Inferior parietal cortex (tissue), 1 donor: ENCODE measurements around the gene PLXNA1.

Source experiments
- DNase-seq: peaks from one replicate; pipeline ENCODE4 v3.0.0-alpha.2; 2016; ENCODE audit errors: extremely low spot score

Gene PLXNA1

DNA sequence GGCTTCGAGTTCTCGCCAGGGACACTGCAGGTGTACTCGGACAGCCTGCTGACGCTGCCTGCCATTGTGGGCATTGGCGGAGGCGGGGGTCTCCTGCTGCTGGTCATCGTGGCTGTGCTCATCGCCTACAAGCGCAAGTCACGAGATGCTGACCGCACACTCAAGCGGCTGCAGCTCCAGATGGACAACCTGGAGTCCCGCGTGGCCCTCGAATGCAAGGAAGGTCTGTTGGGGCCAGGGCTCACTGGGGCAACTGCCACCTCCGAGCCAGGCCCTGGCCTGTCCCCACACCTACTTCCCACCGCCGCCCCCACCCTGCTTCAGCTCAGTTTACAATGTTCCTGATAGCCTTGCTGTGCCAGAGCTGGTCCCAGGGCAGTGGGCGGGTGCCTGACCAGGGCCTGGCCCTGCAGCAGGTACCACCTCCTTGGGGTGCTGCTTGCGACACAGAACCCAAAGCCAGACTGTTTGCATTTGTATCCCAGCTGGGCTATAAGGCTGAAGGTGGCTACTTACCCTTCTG lies 35.5 kb downstream of the PLXNA1 start:
- DNase-seq, result no peak

GRCh38 chr3:127019449-127019848 lies 36.5 kb downstream of the PLXNA1 start:
- DNase-seq, result no peak

GRCh38 chr3:127020543-127020942 lies 37.6 kb downstream of the PLXNA1 start:
- no peak for DNase-seq

GRCh38 chr3:127022849-127023248 lies 39.9 kb downstream of the PLXNA1 start:
- no peak for DNase-seq

DNA sequence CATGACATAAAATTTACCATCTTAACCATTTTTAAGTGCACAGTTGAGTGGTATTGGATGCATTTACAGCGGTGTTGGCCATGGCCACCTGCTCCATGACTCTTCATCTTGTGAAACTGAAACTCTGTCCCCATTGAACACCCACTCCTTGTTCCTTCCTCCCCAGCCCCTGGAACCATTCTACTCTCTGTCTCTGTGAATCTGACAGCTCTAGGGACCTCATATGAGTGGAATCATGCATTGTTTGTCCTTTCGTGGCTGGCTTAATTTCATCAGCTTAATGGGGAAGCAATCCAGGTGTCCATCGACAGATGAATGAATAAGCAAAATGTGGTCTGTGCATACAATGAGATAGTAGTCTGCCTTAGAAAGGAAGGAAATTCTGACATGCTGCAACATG lies 42.5 kb downstream of the PLXNA1 start:
- peak; percentile 9 for DNase-seq

DNA sequence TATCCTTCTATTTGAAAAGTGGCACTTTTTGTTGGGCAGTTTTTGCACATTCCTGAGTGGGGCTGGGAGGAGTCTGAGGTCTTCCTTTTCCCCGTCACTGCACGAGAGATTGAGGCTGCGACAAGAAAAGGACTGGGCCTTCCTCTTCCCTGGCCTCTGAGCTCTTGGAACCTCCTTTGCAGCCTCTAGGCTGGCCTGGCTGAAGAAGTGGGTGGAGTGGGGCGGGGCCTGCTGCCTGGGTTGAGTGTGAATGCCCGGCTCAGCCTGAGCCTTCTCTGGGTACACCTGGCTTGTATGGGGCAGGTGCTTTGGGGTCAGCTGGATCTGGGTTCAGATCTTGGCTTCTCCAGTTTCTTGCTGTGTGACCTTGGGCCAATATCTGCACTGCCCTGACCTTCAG lies 43.1 kb downstream of the PLXNA1 start:
- DNase-seq, result no peak

- DNase-seq, result no peak
Measured at GRCh38 chr3:127026661-127027060, 43.7 kb downstream of the PLXNA1 start.

DNA sequence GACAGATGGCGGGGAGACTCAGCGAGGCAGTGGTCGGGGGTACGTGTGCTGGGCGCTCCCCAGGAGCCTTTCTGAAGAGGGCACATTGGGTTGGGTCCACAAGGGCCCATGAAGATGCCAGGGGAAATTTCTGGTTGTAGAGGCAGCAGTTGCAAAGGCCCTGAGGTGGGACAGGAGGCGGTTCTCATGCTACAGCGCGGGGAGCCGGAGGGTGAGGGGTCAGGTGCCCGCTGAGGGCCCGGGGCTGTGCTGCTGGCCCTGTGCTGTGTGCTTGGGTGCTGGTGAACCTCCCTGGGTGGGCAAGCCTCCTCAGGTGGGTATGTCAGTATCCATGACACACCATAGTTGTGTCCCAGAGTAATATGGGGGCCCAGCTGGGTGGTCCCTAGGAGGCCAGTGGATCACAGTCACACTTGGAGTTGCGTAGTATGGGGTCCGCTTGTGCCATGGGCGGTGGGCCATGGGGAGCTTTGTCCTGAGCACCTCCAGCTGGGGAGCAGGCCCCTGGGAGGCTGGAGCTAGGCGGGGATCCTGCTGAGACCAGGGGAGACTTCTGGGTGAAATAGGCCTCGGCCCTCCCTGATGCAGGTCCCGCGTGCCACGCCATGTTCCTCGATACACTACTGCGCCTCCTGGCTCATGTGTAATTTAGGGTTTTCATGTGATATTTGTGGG lies 44.3 kb downstream of the PLXNA1 start:
- DNase-seq, result no peak

- no peak for DNase-seq
Measured at GRCh38 chr3:127027811-127028548, 45.1 kb downstream of the PLXNA1 start.

DNA sequence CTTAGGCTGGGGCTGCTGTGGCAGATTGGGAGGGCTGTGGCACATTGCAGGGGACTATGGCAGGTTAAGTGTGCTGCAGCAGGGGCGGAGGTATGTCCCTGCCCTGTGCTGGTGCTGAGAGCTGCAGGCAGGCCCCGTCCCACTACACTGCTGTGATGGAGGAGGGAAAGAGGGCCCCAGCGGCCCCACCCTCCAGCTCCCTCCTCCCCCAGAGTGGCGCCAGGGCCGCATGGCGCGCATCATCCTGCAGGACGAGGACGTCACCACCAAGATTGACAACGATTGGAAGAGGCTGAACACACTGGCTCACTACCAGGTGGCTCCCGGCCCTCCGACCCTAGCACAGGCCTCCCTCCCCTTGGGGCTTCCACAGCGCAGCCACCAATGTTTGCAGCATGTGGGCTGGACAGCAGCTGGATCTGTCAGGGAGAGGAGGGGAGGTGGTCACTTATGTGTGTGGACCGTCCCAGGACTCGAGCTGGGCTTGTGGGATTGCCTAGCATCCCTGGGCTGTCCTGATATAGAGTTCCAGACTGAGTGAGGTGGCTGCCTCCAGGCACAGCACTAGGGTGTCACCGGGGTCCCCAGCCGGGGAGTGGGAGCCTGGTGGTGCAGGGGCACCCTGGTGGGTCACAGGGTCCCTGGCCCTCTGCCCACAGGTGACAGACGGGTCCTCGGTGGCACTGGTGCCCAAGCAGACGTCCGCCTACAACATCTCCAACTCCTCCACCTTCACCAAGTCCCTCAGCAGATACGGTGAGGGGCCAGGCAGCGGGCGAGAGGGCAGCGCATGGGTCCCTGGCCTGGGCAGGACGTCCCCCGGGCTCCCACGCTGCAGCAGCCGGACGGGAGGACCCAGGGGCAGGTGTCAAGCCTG lies 46.1 kb downstream of the PLXNA1 start:
- DNase-seq, result no peak

DNA sequence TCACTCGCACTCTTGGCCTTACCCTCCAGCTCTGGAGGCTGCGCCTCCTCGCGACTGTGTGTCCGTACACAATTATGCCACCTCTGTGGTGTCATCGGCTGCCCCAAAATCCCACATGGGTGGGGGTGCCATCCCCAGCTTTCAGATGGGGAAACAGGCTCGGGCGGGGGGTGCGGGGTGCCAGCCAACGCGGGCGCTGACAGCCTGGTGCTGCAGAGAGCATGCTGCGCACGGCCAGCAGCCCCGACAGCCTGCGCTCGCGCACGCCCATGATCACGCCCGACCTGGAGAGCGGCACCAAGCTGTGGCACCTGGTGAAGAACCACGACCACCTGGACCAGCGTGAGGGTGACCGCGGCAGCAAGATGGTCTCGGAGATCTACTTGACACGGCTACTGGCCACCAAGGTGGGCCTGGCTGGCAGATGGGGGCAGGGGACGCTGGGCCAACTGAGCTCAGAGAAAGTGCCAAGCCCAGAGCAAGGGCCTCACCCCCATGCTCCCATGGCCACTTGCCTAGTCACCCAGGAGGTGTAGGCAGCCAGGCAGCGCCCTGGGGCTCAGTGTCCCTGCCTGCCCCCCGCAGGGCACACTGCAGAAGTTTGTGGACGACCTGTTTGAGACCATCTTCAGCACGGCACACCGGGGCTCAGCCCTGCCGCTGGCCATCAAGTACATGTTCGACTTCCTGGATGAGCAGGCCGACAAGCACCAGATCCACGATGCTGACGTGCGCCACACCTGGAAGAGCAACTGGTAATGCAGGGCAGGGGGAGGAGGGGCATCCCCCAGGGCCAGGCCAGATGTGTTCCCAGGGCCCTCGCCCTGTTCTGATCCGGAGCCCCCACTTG lies 47.0 kb downstream of the PLXNA1 start:
- no peak for DNase-seq

- no peak for DNase-seq
Measured at GRCh38 chr3:127030508-127031412, 47.8 kb downstream of the PLXNA1 start.

GRCh38 chr3:127031413-127031810 lies 48.5 kb downstream of the PLXNA1 start:
- no peak for DNase-seq

DNA sequence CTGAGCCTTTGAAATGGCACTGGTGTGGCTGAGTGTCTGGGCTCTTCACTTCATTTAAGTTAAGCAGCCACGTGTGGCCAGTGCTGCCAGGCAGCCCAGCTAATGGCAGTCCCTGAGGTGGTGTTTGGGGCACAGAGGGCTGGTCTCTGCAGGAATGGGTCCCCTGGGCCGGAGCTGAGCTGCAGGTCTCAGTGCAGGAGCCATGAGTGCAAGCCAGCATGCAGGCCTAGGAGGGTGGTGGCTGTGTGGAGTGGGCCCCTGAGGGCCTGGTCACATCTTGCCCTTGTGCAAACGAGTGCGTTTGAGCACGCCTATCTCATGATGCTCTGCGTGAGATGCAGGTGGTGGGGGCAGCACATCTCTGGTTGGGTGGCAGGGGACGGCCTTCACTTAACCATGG lies 48.9 kb downstream of the PLXNA1 start:
- DNase-seq, result no peak

GRCh38 chr3:127032296-127032990 lies 49.5 kb downstream of the PLXNA1 start:
- no peak for DNase-seq
